NT2/D1 (cell line): ENCODE data around the gene NPAS3.

Experiments
- DNase-seq: peaks from one replicate; pipeline ENCODE4 v3.0.0-alpha.2; 2011; ENCODE audit warnings: low read depth, low spot score
- H3K27me3 ChIP-seq: 2 replicates; pipeline ENCODE4 v1.6.0; 2011; ENCODE audit warnings: mild to moderate bottlenecking; ENCODE audit not compliant: insufficient read length, insufficient read depth
- H3K36me3 ChIP-seq: 2 replicates; pipeline ENCODE4 v1.6.1; 2011; ENCODE audit warnings: mild to moderate bottlenecking, low read length, mixed read lengths; ENCODE audit not compliant: insufficient read depth, insufficient read length
- H3K4me1 ChIP-seq: 2 replicates; pipeline ENCODE4 v1.5.1; 2011; ENCODE audit not compliant: insufficient read depth, insufficient read length
- H3K4me3 ChIP-seq: 2 replicates; pipeline ENCODE4 v1.5.1; 2011; ENCODE audit warnings: low read depth; ENCODE audit not compliant: insufficient read length
- H3K9ac ChIP-seq: 2 replicates; pipeline ENCODE4 v1.6.0; 2011; ENCODE audit warnings: low read depth; ENCODE audit not compliant: insufficient read length
- H3K9me3 ChIP-seq: 2 replicates; pipeline ENCODE4 v1.5.1; 2011; ENCODE audit warnings: mild to moderate bottlenecking, low read length; ENCODE audit not compliant: insufficient read depth
- SUZ12 ChIP-seq: IDR thresholded peaks from 2 replicates; pipeline ENCODE4 v1.6.1; 2011; ENCODE audit not compliant: insufficient read length, insufficient read depth; ENCODE audit errors: extremely low read depth
- YY1 ChIP-seq: IDR thresholded peaks from 2 replicates; pipeline ENCODE4 v1.6.1; 2011; ENCODE audit not compliant: insufficient read length, insufficient read depth
- ZNF274 ChIP-seq: IDR thresholded peaks from 2 replicates; pipeline ENCODE4 v1.6.1; 2011; ENCODE audit warnings: mild to moderate bottlenecking, low read depth, low read length

NPAS3 gene

DNA sequence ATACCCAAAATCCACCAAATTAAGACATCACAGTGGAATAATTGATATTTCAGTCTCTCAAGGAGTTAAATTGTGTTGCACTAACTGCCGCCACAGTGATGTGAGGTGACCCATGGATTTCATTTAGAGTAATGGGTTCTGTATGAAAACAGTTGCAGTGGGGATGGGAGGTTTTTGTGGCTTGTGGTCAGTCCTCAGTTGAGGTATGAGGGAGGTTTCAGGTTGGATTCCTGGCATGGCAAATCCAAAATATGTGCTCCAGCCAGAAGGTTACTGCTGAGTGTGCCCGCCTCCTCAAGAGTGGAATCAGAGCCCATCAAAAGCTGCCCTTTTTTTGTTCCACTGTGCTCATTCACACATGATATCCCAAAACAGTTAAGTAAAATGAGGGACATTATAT, 525.1 kb downstream of the NPAS3 start:
- DNase-seq = no peak
- H3K4me3 ChIP-seq = no peak overlapping the region
- H3K27me3 ChIP-seq = no peaks in the 10 kb centered on the region
- H3K4me1 ChIP-seq = no peaks in the 10 kb centered on the region
- no peak overlapping the region for H3K9ac ChIP-seq
- no peaks in the 10 kb centered on the region for H3K36me3 ChIP-seq
- no peaks in the 10 kb centered on the region for H3K9me3 ChIP-seq
- TF ChIP-seq SUZ12 (no peak), ZNF274 (no peak), YY1 (no peak)

DNA sequence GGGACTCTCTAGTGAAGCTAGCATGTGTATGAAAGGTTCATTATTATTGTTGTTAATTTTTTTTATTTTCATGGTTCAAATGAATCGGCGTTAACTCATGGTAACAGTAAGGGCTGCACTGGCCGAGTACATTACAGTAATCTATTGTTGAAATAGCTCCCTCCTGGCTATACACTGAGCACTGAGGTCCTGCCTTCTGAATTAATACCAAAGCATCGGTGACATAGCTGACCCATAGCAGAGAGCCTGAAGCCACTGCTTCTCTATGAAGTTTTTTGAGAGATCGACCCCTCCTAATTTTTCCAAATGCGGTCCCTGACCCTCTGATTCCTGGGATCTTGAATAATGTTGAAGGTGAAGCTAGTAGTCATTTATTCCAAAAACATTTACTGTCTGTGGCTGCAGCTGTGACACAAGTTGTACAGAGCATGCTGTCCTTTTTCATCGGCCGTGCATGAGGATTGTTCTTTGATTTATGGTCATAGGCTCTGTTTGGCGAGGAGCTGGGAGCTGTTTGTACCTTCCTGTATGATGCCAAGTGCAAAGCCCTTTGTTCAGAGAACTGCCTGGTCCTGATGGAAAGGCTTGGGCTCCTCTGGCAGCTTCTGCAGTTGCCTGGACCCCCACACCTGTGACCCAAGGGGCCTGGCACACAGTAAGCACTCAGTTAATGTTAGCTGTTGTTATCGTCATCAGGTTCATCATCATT, 525.7 kb downstream of the NPAS3 start:
- no peak for DNase-seq
- Histone ChIP-seq H3K4me3 (no peak overlapping the region), H3K36me3 (no peaks in the 10 kb centered on the region), H3K9me3 (no peaks in the 10 kb centered on the region), H3K27me3 (no peaks in the 10 kb centered on the region), H3K9ac (no peak overlapping the region), H3K4me1 (no peaks in the 10 kb centered on the region)
- TF ChIP-seq SUZ12 (no peak), ZNF274 (no peak), YY1 (no peak)

DNA sequence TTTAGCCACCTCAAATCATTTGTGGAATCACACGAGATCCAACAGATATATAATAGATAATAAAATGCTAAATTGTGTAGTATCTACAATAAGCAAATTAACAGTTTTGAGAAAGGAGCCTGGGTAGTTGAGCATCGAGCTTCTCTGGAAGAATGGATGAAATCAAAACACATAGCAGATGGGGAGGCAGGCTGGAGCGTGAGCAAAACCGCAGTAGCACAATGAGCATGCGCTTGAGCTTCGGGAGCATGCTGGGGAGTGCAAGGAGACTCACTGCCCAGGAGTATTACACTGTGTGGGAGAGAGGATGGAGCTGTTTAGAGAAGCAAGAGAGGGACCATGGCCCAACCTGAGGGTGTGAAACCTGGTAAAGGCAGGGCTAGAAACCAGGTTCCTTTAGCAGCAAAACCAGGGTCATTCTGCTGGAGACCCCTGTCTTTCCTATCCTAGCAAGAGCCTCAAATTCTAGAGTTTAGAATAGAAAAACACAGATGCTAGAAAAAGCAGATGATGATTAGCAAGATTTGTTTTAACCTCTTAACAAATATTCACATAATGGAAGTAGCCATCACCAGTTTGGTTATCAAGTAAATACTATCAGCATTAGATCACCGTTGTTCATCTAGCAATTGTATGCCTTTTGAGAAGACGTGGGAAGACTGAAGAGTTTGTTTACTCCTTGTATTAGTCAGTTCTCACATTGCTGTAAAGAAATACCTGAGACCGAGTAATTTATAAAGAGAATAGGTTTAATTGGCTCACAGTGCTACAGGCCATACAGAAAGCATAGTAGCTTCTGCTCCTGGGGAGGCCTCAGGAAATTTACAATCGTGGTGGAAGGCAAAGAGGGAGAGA, 527.4 kb downstream of the NPAS3 start:
- no peak for DNase-seq
- no peak overlapping the region for H3K9ac ChIP-seq
- H3K27me3 ChIP-seq = no peaks in the 10 kb centered on the region
- H3K36me3 ChIP-seq = no peaks in the 10 kb centered on the region
- H3K4me3 ChIP-seq = no peak overlapping the region
- no peaks in the 10 kb centered on the region for H3K4me1 ChIP-seq
- no peaks in the 10 kb centered on the region for H3K9me3 ChIP-seq
- TF ChIP-seq SUZ12 = no peak
- TF ChIP-seq ZNF274 = no peak
- TF ChIP-seq YY1 = no peak

DNA sequence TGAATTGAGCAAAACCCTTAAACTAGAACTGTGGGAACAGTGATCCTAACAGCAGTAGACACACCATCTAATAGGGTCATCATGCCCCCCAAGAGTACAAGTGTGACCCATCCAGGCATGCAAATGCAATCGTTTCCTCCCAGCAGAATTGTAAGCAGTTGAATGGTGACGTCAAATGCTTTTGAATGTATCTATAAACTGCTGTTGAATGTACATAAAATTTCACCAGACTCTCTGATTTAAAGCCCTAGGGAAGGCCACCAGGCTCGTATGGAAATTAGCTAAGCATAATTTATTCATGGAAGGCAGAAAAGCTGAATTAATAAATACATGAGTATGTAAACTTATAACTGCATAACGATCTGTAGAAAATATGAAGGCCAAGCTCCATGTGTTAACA, 529.3 kb downstream of the NPAS3 start:
- H3K27me3 ChIP-seq = no peaks in the 10 kb centered on the region
- no peaks in the 10 kb centered on the region for H3K4me1 ChIP-seq
- no peak overlapping the region for H3K4me3 ChIP-seq
- H3K9me3 ChIP-seq = no peaks in the 10 kb centered on the region
- DNase-seq = no peak
- H3K36me3 ChIP-seq = no peaks in the 10 kb centered on the region
- TF ChIP-seq ZNF274 (no peak), YY1 (no peak), SUZ12 (no peak)
- H3K9ac ChIP-seq = no peak overlapping the region

DNA sequence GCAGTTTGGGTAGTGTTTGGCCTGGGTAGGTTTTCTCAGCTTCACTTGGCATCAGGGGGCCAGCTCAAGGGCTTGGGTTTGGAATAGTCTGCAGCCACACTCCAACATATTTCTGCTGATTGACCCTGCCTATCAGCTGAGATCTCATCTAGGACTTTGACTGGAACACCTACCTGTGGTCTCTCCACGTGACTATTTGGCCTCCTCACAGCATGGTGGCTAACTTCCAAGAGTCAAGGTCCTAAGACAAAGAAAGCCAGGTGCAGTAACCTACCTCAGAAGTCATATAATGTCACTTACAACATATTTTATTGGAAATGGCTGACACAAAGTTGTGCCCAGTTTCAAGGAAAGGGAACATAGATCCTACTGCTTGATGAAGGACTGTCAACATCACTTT, 531.2 kb downstream of the NPAS3 start:
- Histone ChIP-seq H3K9me3 (no peaks in the 10 kb centered on the region), H3K9ac (no peak overlapping the region), H3K4me3 (no peak overlapping the region), H3K4me1 (no peaks in the 10 kb centered on the region), H3K36me3 (no peaks in the 10 kb centered on the region), H3K27me3 (no peaks in the 10 kb centered on the region)
- no peak for TF ChIP-seq YY1
- TF ChIP-seq ZNF274 = no peak
- TF ChIP-seq SUZ12 = no peak
- no peak for DNase-seq

DNA sequence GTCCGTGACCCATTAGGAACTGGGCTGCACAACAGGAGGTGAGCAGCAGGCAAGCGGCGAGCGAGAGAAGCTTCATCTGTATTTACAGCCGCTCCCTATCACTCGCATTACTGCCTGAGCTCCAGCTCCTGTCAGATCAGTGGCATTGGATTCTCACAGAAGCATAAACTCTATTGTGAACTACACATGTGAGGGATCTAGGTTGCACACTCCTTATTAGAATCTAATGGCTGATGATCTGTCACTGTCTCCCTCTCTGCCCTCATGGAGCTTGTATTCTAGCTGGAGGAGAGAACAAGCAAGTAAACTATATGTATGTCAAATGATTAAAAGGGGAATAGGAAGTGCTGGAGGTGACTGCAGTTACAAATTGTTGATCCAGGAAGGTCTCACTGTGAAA, 533.1 kb downstream of the NPAS3 start:
- Histone ChIP-seq H3K4me3 (no peak overlapping the region), H3K4me1 (no peaks in the 10 kb centered on the region), H3K9me3 (no peaks in the 10 kb centered on the region; the same call in 1 of the 2 replicates), H3K36me3 (no peaks in the 10 kb centered on the region), H3K27me3 (no peaks in the 10 kb centered on the region), H3K9ac (no peak overlapping the region)
- no peak for DNase-seq
- TF ChIP-seq SUZ12 = no peak
- TF ChIP-seq ZNF274 = no peak
- TF ChIP-seq YY1 = no peak

DNA sequence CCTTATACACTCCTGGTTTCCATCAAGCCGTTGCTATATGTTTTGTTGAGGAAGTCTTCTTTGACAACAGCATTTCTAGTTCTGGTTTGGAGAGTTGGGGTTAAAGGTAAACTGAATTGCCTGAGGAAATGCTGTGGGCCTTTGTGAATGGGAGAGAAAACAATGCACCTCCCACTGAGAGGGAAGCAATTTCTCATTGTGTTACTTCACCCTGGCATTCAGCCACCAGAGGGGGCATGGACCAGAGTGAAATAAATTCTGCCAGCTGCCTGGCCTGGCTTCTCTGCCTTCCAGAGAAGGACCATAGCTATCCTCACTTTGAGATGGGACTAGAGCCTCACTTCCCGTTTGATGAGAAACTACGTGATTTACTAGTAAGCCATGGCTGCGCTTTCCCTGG, 536.9 kb downstream of the NPAS3 start:
- DNase-seq = peak; percentile 78
- H3K4me3 ChIP-seq = no peak overlapping the region
- TF ChIP-seq ZNF274 = no peak
- no peak for TF ChIP-seq SUZ12
- no peak for TF ChIP-seq YY1

More for the DNA sequence above, 536.9 kb downstream of the NPAS3 start:
- no peaks in the 10 kb centered on the region for H3K36me3 ChIP-seq
- H3K4me1 ChIP-seq = no peaks in the 10 kb centered on the region
- no peaks in the 10 kb centered on the region; the same call in 1 of the 2 replicates for H3K9me3 ChIP-seq
- H3K9ac ChIP-seq = no peak overlapping the region
- H3K27me3 ChIP-seq = no peaks in the 10 kb centered on the region
